IMR-90 (cell line): Measurements from ENCODE around the gene MOB3B. TPM values are rescaled to one million over a fixed set of nuclear protein-coding genes. Genes with fewer than 3 reads are reported as not detected.

Source experiments
- ATAC-seq: fragments of 200-7000 bp; cut with Tn5 transposase; 2 replicates; pipeline ENCODE4 v1.9.1; 2020; ENCODE audit warnings: low read depth, mild to moderate bottlenecking, moderate library complexity
- BruUV-seq: library from RNA; stranded (reverse); fragments of 400-500 nt; replicated peaks from 2 replicates; lab custom pipeline; 2021; lab: Mats Ljungman, UMichigan
- CTCF ChIA-PET: fragments of 300-600 bp; formaldehyde crosslinking; extraction: SDS; loops from one replicate; lab custom pipeline; 2021; ENCODE audit warnings: antibody characterized with exemption; lab: Yijun Ruan, JAX
- POLR2A ChIA-PET: fragments of 300-600 bp; sonication (Branson Sonifier 250); formaldehyde crosslinking; loops from one replicate; lab custom pipeline; 2022; ENCODE audit warnings: antibody characterized with exemption; ENCODE audit not compliant: unreplicated experiment; lab: Charles Lee
- DNase-seq: peaks from one replicate; pipeline ENCODE4 v3.0.0; 2013
- H2AFZ ChIP-seq: replicated peaks from 2 replicates; pipeline ENCODE3; 2013; ENCODE audit warnings: low read length, mild to moderate bottlenecking; ENCODE audit not compliant: poor library complexity
- H2AK5ac ChIP-seq: 2 replicates; pipeline ENCODE4 v1.6.1; 2013; ENCODE audit warnings: low read depth, low read length, inconsistent platforms
- H2AK9ac ChIP-seq: replicated peaks from 2 replicates; pipeline ENCODE3; 2013; ENCODE audit warnings: mild to moderate bottlenecking, low read depth, low read length, moderate library complexity; ENCODE audit not compliant: poor library complexity
- H2BK120ac ChIP-seq: 2 replicates; pipeline ENCODE4 v1.6.1; 2013; ENCODE audit warnings: low read depth, low read length, inconsistent platforms
- H2BK15ac ChIP-seq: 3 replicates; pipeline ENCODE4 v1.6.1; 2013; ENCODE audit warnings: low read depth, low read length, inconsistent platforms
- H2BK20ac ChIP-seq: 2 replicates; pipeline ENCODE4 v1.6.1; 2013; ENCODE audit warnings: low read depth, mild to moderate bottlenecking, inconsistent platforms, low read length, moderate library complexity
- H2BK5ac ChIP-seq: 2 replicates; pipeline ENCODE4 v1.6.1; 2013; ENCODE audit warnings: mild to moderate bottlenecking, low read depth, low read length, inconsistent platforms; ENCODE audit not compliant: poor library complexity, severe bottlenecking
- H3K14ac ChIP-seq: replicated peaks from 2 replicates; pipeline ENCODE4 v1.6.1; 2013; ENCODE audit warnings: low read depth, low read length, inconsistent platforms
- H3K18ac ChIP-seq: 2 replicates; pipeline ENCODE4 v1.6.1; 2013; ENCODE audit warnings: low read depth, low read length, control low read depth
- H3K23ac ChIP-seq: 2 replicates; pipeline ENCODE4 v1.6.1; 2013; ENCODE audit warnings: low read depth, low read length, inconsistent platforms
- H3K27ac ChIP-seq: 2 replicates; pipeline ENCODE4 v1.5.1; 2013; ENCODE audit warnings: mild to moderate bottlenecking, control low read depth, low read length; ENCODE audit not compliant: insufficient read depth
- H3K27me3 ChIP-seq: 2 replicates; pipeline ENCODE4 v1.6.1; 2013; ENCODE audit warnings: low read length; ENCODE audit not compliant: control insufficient read depth, insufficient read depth
- H3K36me3 ChIP-seq: 2 replicates; pipeline ENCODE4 v1.6.1; 2013; ENCODE audit warnings: low read length, mixed read lengths; ENCODE audit not compliant: control insufficient read depth, insufficient read depth
- H3K4ac ChIP-seq: 2 replicates; pipeline ENCODE4 v1.6.1; 2013; ENCODE audit warnings: low read depth, low read length, inconsistent platforms
- H3K4me1 ChIP-seq: 2 replicates; pipeline ENCODE4 v1.6.1; 2013; ENCODE audit warnings: low read length, mixed read lengths; ENCODE audit not compliant: control insufficient read depth, insufficient read depth
- H3K4me2 ChIP-seq: 2 replicates; pipeline ENCODE4 v1.6.1; 2013; ENCODE audit warnings: low read depth, mild to moderate bottlenecking, control low read depth, low read length, moderate library complexity
- H3K4me3 ChIP-seq: 2 replicates; pipeline ENCODE4 v1.5.1; 2013; ENCODE audit warnings: low read depth, mild to moderate bottlenecking, control low read depth, low read length, moderate library complexity; ENCODE audit not compliant: insufficient read depth
- H3K56ac ChIP-seq: 2 replicates; pipeline ENCODE4 v1.6.1; 2013; ENCODE audit warnings: low read length, inconsistent platforms; ENCODE audit not compliant: insufficient read depth; ENCODE audit errors: extremely low read depth
- H3K79me1 ChIP-seq, 2 experiments: 2 replicates each; pipeline ENCODE4 v1.6.1; 2013; ENCODE audit warnings: low read length in 2 of 2, inconsistent platforms in 1 of 2, low read depth in 1 of 2
- H3K9ac ChIP-seq: 2 replicates; pipeline ENCODE4 v1.6.1; 2013; ENCODE audit warnings: low read depth, low read length, control low read depth
- H3K9me1 ChIP-seq: 2 replicates; pipeline ENCODE4 v1.6.1; 2013; ENCODE audit warnings: low read length, inconsistent platforms; ENCODE audit not compliant: insufficient read depth
- H3K9me3 ChIP-seq: 2 replicates; pipeline ENCODE4 v1.6.1; 2013; ENCODE audit warnings: low read length; ENCODE audit not compliant: control insufficient read depth, insufficient read depth
- H4K20me1 ChIP-seq: 2 replicates; pipeline ENCODE4 v1.6.1; 2013; ENCODE audit warnings: low read length, inconsistent platforms; ENCODE audit not compliant: insufficient read depth
- H4K5ac ChIP-seq: 2 replicates; pipeline ENCODE4 v1.6.1; 2013; ENCODE audit warnings: mild to moderate bottlenecking, low read depth, low read length, control low read depth
- H4K8ac ChIP-seq, 2 experiments: 2 replicates each; pipeline ENCODE4 v1.6.1; 2013; ENCODE audit warnings: low read depth in 2 of 2, low read length in 2 of 2, control low read depth in 1 of 2, inconsistent platforms in 1 of 2
- H4K91ac ChIP-seq: 2 replicates; pipeline ENCODE4 v1.6.1; 2013; ENCODE audit warnings: low read depth, low read length, inconsistent platforms; ENCODE audit not compliant: insufficient read depth
- BHLHE40 ChIP-seq: fragments of 150-350 bp; IDR thresholded peaks from 2 replicates; pipeline ENCODE4 v1.6.1; 2016; ENCODE audit warnings: mild to moderate bottlenecking, low read depth, low read length
- CEBPB ChIP-seq: IDR thresholded peaks from 2 replicates; pipeline ENCODE4 v1.6.1; 2012; ENCODE audit warnings: low read depth, low read length, improper control_type of control experiment
- CHD1 ChIP-seq: IDR thresholded peaks from 2 replicates; pipeline ENCODE4 v1.6.1; 2012; ENCODE audit warnings: low read depth, low read length, improper control_type of control experiment
- CTCF ChIP-seq: conservative IDR thresholded peaks from 2 replicates; pipeline ENCODE4 v1.5.1; 2012; ENCODE audit warnings: mild to moderate bottlenecking, low read depth, low read length, improper control_type of control experiment
- ELK1 ChIP-seq: fragments of 150-350 bp; IDR thresholded peaks from 2 replicates; pipeline ENCODE4 v1.6.1; 2016; ENCODE audit warnings: low read depth, mild to moderate bottlenecking, low read length, moderate library complexity, borderline replicate concordance
- FOS ChIP-seq: fragments of 150-350 bp; IDR thresholded peaks from 2 replicates; pipeline ENCODE4 v1.6.1; 2016; ENCODE audit warnings: low read depth, low read length
- MAFK ChIP-seq: IDR thresholded peaks from 2 replicates; pipeline ENCODE4 v1.6.1; 2012; ENCODE audit warnings: low read depth, low read length, improper control_type of control experiment
- MAZ ChIP-seq: IDR thresholded peaks from 2 replicates; pipeline ENCODE4 v1.6.1; 2012; ENCODE audit warnings: low read depth, mild to moderate bottlenecking, low read length, improper control_type of control experiment, moderate library complexity, borderline replicate concordance
- MXI1 ChIP-seq: IDR thresholded peaks from 2 replicates; pipeline ENCODE4 v1.6.1; 2012; ENCODE audit warnings: low read depth, mild to moderate bottlenecking, low read length, moderate library complexity, borderline replicate concordance
- NFE2L2 ChIP-seq: fragments of 150-350 bp; IDR thresholded peaks from 2 replicates; pipeline ENCODE4 v1.6.1; 2016; ENCODE audit warnings: low read depth, mild to moderate bottlenecking, low read length
- POLR2A ChIP-seq: IDR thresholded peaks from 2 replicates; pipeline ENCODE4 v1.6.1; 2012; ENCODE audit warnings: mild to moderate bottlenecking, low read depth, low read length
- RAD21 ChIP-seq: IDR thresholded peaks from 2 replicates; pipeline ENCODE4 v1.6.1; 2012; ENCODE audit warnings: low read length, improper control_type of control experiment
- RCOR1 ChIP-seq: IDR thresholded peaks from 2 replicates; pipeline ENCODE4 v1.6.1; 2012; ENCODE audit warnings: mild to moderate bottlenecking, low read length, improper control_type of control experiment; ENCODE audit not compliant: insufficient replicate concordance
- RFX5 ChIP-seq: IDR thresholded peaks from 2 replicates; pipeline ENCODE4 v1.8.0; 2012; ENCODE audit warnings: low read depth, mild to moderate bottlenecking, low read length, moderate library complexity
- SMC3 ChIP-seq: fragments of 150-350 bp; IDR thresholded peaks from 2 replicates; pipeline ENCODE4 v1.6.1; 2016; ENCODE audit warnings: low read depth, mild to moderate bottlenecking, antibody characterized with exemption, low read length, moderate library complexity
- USF2 ChIP-seq: fragments of 150-350 bp; IDR thresholded peaks from 2 replicates; pipeline ENCODE4 v1.6.1; 2017; ENCODE audit warnings: mild to moderate bottlenecking, antibody characterized with exemption, low read length, low read depth
- WGBS, 2 experiments: methylation state at CpG; one replicate each; pipeline versions ENCODE4 v1.1.5 to v1.1.7; 2013; ENCODE audit warnings: missing lambda C conversion rate in 2 of 2; ENCODE audit not compliant: insufficient read length in 1 of 2; ENCODE audit errors: extremely low coverage in 2 of 2; 5-methylcytosine and 5-hydroxymethylcytosine counted together
- dilution Hi-C: fragments of 300-500 bp; cut with HindIII; formaldehyde crosslinking; loops from one replicate; pipeline ENCODE4 v1.14.3; 2018; ENCODE audit warnings: low sequenced_read_pairs; ENCODE audit not compliant: unreplicated experiment
- in situ Hi-C: fragments of 300-500 bp; cut with MboI; formaldehyde crosslinking; loops from 3 replicates; pipeline ENCODE4 v1.14.3; 2019; ENCODE audit warnings: low sequenced_read_pairs, inconsistent platforms, mixed read lengths
- intact Hi-C: fragments of 100-400 bp; cut with micrococcal nuclease; formaldehyde crosslinking; loops from 2 replicates; pipeline ENCODE4 v1.10.0; 2022
- polyA plus RNA-seq, 3 experiments: library from polyadenylated mRNA; depleted of rRNA; stranded (reverse); fragments of >200 nt; gene quantifications; 2 replicates each; pipeline ENCODE4 v1.2.3, GENCODE V29; 2012; ENCODE audit warnings: low replicate concordance in 1 of 3
- total RNA-seq: library from RNA; depleted of rRNA; stranded (reverse); fragments of >200 nt; gene quantifications from 2 replicates; pipeline ENCODE4 v1.2.3, GENCODE V29; 2012

MOB3B gene
- total and polyA plus RNA-seq, 2 of the 4 experiments (the other 2 are of a cell fraction), result under 0.01 to 0.02 TPM

GRCh38 chr9:27442464-27442863 is 87.2 kb downstream of the MOB3B start:
- Histone ChIP-seq H2BK5ac (no peak overlapping the region), H2AK9ac (no peak overlapping the region), H3K23ac (no peak overlapping the region), H3K9me1 (no peaks in the 10 kb centered on the region), H3K79me1 (no peaks in the 10 kb centered on the region), H4K20me1 (no peaks in the 10 kb centered on the region), H2AK5ac (no peak overlapping the region), H3K4me3 (no peak overlapping the region), H3K27me3 (no peaks in the 10 kb centered on the region), H3K9me3 (no peaks in the 10 kb centered on the region), H3K4ac (no peak overlapping the region), H3K27ac (no peak overlapping the region), H3K4me1 (no peaks in the 10 kb centered on the region), H2BK15ac (no peak overlapping the region), H3K4me2 (no peak overlapping the region), H2AFZ (no peak overlapping the region), H3K14ac (no peak overlapping the region), H2BK120ac (no peak overlapping the region), H3K9ac (no peak overlapping the region), H4K5ac (no peak overlapping the region), H3K18ac (no peak overlapping the region), H4K8ac (no peak overlapping the region), H3K36me3 (no peaks in the 10 kb centered on the region), H2BK20ac (no peak overlapping the region), H4K91ac (no peak overlapping the region), H3K56ac (no peak overlapping the region)
- POLR2A ChIA-PET, result no interaction called here
- in situ Hi-C loops, result no loop called here
- no peak for TF ChIP-seq CHD1
- no peak for TF ChIP-seq FOS
- no peak for TF ChIP-seq RCOR1
- no peak for TF ChIP-seq BHLHE40
- TF ChIP-seq ELK1, result no peak
- TF ChIP-seq MAZ, result no peak
- TF ChIP-seq RAD21, result no peak
- no peak for TF ChIP-seq NFE2L2
- TF ChIP-seq POLR2A, result no peak
- TF ChIP-seq RFX5, result no peak
- TF ChIP-seq USF2, result no peak
- TF ChIP-seq SMC3, result no peak
- TF ChIP-seq CTCF, result no peak
- no peak for TF ChIP-seq MXI1
- TF ChIP-seq CEBPB, result no peak
- TF ChIP-seq MAFK, result no peak
- DNase-seq (no peak), ATAC-seq (no peak)
- WGBS, 2 experiments, result no CpG with 5 or more reads among the region's 4 CpGs
- intact Hi-C loops, result no loop called here
- CTCF ChIA-PET, result no interaction called here
- BruUV-seq, result no TSS peak
- dilution Hi-C loops, result no loop called here
